MG63 (cell line): Measurements from ENCODE around the gene SCMH1. TPM values are rescaled to one million over a fixed set of nuclear protein-coding genes. Genes with fewer than 3 reads are reported as not detected.

ENCODE experiments used
- DNase-seq: peaks from one replicate; pipeline ENCODE4 v3.0.0-alpha.2; 2020
- H3K27me3 ChIP-seq: fragments of 250-450 bp; sonication (Bioruptor Pico); 2 replicates; pipeline ENCODE4 v1.5.1; 2020; ENCODE audit warnings: mild to moderate bottlenecking, moderate library complexity
- H3K36me3 ChIP-seq: fragments of 250-450 bp; sonication (Bioruptor Pico); 2 replicates; pipeline ENCODE4 v1.5.1; 2020; ENCODE audit warnings: mild to moderate bottlenecking, moderate library complexity
- H3K4me3 ChIP-seq: fragments of 250-450 bp; sonication (Bioruptor Pico); 2 replicates; pipeline ENCODE4 v1.5.1; 2020; ENCODE audit warnings: mild to moderate bottlenecking, moderate library complexity
- H3K9me3 ChIP-seq: fragments of 250-450 bp; sonication (Bioruptor Pico); 2 replicates; pipeline ENCODE4 v1.5.1; 2020; ENCODE audit warnings: mild to moderate bottlenecking, moderate library complexity
- total RNA-seq: library from RNA; depleted of rRNA; stranded (reverse); fragments of >200 nt; shearing (Covaris generic); gene quantifications from 2 replicates; pipeline ENCODE4 v1.2.3, GENCODE V29; 2014; ENCODE audit warnings: low replicate concordance

SCMH1 gene
- total RNA-seq, 1 experiment from 2014 or later = 11.5 TPM

DNA sequence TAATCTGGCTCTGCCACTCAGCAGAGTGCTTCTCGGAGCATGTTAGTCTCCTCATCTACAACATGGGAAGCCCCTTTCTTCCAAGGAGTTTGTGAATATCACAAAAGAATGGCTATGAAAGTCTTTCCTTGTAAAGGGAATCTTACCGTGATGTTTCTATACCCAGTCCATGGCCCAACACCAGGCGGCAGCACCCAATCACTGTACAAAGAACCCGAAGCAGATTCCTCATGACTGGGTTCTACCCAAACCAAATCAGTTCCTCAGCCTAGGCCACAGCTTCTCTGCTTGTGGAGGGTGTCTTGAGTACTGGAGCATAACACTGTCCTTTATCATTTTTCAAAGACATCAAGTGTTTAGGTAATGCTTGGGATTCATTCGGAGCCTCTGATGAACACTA, 204.0 kb downstream of the SCMH1 start:
- H3K27me3 ChIP-seq = no peaks in the 10 kb centered on the region
- H3K36me3 ChIP-seq = peaks cover 43% of the 10 kb centered on the region
- no peak overlapping the region for H3K4me3 ChIP-seq
- no peaks in the 10 kb centered on the region for H3K9me3 ChIP-seq
- no peak for DNase-seq

DNA sequence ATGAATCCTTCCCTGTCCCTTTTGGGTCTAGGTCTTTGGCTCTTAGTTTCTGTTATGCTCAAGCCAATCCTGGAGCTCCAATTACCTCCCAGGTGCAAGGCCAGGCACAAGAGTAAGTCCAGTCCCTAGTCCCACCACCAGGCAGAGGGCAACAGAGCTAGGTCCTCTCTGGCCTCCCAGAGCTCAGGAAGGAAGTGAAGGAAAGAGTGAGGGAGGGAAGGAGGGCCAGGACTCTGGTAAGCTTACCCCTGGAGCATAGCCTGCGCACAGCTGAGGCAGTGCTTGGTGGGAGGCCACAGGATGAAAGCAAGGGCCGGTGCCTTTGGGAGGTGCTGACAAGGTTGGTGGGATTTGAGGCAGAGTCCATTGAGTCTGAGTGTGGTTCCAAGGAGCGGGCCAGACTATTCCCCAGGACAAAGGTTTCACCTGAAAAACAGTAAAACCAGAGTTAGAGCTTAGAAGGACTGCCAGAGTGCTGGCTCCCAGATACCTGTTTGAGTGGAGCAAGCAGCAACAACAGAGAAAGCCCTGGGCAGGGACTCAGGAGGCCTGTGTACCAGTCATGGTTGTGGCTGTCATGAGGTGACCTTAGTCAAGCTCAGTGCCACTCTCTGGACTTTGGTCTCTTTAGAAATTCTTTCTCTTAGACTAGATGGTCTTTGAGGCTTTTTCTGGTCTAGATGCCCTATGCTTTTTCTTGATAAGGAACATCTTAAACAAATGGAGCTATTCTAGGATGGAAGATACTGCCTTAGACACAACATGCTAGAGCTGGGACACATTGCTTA, 204.8 kb downstream of the SCMH1 start:
- H3K4me3 ChIP-seq = no peak overlapping the region
- H3K36me3 ChIP-seq = peaks cover 42% of the 10 kb centered on the region
- H3K27me3 ChIP-seq = no peaks in the 10 kb centered on the region
- no peak for DNase-seq
- H3K9me3 ChIP-seq = no peaks in the 10 kb centered on the region

DNA sequence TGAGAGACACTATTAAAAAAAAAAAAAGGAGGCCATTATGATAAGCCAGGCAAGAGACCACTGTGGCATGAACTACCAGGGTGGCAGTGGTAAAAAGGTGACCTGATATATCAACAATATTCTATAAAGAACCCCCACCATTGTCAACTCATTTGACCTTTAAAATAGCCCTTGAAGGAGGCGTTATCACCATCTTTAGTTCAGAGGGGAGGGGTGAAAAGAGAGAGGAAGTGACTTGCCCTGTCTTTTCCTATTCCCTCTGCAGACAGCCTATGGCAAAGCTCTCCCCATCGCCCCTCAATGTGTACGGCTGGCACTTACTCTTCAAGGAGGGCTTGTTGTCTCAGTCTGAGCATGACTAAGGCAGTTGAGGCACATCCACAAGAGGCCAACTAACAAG, 208.8 kb downstream of the SCMH1 start:
- no peak overlapping the region for H3K4me3 ChIP-seq
- DNase-seq = no peak
- no peaks in the 10 kb centered on the region for H3K9me3 ChIP-seq
- H3K27me3 ChIP-seq = no peaks in the 10 kb centered on the region
- peaks cover 45% of the 10 kb centered on the region for H3K36me3 ChIP-seq

DNA sequence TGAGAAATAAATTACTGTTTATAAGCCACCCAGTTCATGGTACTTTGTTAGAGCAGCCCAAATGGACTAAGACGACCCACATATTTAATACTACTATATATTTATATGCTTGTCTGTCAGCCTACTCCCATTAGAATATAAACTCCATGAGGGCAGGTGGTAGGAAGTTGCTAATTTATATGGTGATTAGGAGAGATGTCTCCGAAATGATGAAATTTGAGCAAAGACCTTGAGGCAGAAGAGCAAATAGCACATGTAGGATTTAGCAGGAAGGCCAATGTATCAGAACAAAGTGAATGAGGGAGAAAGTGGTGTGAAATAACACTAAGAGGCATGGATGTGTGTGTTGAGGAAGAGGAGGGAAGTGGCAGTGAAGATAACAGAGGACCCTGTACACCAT, 210.0 kb downstream of the SCMH1 start:
- Histone ChIP-seq H3K27me3 (no peaks in the 10 kb centered on the region), H3K4me3 (no peak overlapping the region), H3K9me3 (no peaks in the 10 kb centered on the region), H3K36me3 (peaks cover 44% of the 10 kb centered on the region)
- DNase-seq = no peak

DNA sequence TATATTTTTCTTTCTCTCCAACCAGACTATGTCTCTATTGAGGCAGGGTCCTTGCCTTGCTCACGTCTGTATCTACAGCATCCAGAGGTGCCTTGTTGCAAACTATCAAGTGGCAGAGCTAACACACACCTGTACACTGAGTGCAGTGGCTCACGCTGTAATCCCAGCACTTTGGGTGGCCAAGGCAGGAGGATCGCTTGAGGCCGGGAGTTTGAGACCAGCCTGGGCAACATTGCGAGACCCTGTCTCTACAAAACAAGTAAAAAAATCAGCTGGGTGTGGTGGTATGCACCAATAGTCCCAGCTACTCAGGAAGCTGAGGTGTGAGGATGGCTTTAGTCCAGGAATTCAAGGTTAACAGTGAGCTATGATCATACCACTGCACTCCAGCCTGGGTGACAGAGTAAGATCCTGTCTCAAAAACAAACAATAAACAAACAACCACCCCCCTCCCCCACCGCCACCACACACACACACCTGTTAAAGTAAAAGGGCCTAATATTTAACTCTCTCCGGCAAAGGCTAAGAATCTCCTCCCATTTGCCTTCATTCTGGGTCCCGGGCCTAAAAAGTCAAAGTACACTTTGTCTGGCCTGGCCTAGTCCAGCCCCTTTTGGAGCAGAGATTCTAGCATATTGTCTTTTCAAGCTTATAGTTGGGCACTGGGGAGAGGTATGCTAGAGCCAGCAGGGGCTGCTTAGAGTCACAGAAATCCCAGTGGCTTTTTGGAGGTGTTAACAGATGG, 211.1 kb downstream of the SCMH1 start:
- H3K9me3 ChIP-seq = no peaks in the 10 kb centered on the region
- no peak for DNase-seq
- H3K36me3 ChIP-seq = peaks cover 35% of the 10 kb centered on the region
- no peak overlapping the region for H3K4me3 ChIP-seq
- H3K27me3 ChIP-seq = no peaks in the 10 kb centered on the region

DNA sequence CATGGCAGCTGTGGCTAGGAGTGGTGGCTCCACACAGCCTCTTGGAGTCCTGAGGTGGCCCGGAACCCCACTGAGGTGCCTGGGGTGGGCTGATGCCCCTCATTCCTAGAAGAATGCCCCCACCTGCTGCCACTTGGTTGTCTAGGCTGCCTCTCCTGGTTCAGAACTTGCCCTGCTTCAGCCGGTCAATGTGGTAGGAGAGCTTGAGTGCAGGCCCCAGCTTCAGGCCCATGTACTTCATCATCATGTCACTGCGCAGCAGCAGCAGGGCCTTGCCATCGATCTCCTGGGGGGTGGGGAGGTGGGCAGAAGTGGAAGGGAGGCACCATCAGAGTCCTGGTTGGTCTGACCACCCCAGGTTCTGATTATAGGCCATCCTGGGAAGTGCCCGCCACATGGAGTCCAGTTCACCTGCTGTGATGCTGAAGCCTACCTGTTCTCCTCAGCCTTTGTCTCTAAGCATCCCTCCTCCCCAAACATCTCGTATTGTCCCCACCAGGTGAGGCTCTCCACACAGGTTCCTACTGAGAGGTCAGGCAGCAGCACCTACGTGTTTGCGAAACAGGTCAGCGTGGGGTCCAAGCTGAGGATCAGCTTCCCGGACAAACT, 214.0 kb downstream of the SCMH1 start:
- Histone ChIP-seq H3K4me3 (no peak overlapping the region), H3K27me3 (no peaks in the 10 kb centered on the region), H3K36me3 (peaks cover 34% of the 10 kb centered on the region), H3K9me3 (no peaks in the 10 kb centered on the region)
- DNase-seq = no peak

DNA sequence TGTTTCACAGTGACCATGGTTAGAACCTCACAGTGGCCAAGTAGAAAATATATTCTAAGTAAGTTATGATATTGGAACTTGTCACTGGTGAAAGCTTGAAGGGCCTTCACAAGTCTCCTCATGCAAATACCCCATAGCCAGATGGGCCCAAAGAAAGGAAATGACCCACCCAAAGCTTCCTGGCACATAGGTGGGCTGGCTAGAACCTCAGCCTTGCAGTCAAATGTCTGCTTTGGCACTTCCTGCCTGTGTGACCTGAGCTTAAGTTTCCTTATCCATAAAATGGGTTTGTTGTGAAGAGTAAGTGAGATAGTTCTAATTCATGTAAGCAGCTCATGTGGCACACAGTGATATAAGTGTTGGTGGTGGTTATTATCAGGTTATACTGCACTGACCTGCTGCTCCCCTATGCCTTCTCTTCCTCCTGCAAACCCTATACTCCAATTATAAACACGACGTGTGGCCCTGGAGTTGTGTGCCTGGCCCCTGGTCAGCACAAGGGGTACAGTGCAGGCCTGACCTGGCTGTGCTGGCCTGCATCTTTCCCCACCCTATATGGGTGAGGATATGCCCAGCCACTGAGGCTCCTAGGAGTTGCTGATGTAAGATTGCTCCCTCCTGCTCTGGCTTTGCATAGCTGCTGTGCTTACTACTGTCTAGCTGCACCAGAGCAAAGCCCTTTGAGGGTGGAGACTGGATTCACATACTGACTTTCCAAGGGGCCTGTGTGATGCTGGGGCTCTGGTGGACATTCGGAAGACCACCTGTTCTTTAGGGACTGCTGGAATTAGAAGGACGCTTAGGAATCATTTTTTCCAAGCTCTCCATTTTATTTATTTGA, 215.9 kb downstream of the SCMH1 start:
- Histone ChIP-seq H3K27me3 (no peaks in the 10 kb centered on the region), H3K4me3 (no peak overlapping the region), H3K9me3 (no peaks in the 10 kb centered on the region), H3K36me3 (peaks cover 28% of the 10 kb centered on the region)
- no peak for DNase-seq

DNA sequence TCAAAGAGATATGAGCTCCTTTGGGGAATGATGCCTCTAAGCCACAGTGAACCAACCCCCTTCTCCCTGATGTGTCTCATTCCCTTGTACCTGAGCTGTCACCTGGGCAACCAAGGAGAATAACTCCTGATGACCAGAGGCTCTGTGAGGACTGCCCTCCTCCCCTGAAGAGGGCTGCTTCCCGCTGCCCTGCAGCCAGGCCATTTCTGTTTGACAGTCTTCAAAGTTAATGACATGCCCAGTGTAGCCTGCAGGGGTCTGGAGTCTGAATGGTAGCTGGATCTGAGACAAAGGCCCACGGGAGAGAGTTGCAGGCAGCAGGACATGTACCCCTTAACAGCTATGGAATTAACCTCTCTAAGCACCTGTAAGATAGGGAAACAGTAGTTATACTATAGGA, 217.2 kb downstream of the SCMH1 start:
- no peak for DNase-seq
- Histone ChIP-seq H3K9me3 (no peaks in the 10 kb centered on the region), H3K27me3 (no peaks in the 10 kb centered on the region), H3K4me3 (no peak overlapping the region), H3K36me3 (peaks cover 25% of the 10 kb centered on the region)

DNA sequence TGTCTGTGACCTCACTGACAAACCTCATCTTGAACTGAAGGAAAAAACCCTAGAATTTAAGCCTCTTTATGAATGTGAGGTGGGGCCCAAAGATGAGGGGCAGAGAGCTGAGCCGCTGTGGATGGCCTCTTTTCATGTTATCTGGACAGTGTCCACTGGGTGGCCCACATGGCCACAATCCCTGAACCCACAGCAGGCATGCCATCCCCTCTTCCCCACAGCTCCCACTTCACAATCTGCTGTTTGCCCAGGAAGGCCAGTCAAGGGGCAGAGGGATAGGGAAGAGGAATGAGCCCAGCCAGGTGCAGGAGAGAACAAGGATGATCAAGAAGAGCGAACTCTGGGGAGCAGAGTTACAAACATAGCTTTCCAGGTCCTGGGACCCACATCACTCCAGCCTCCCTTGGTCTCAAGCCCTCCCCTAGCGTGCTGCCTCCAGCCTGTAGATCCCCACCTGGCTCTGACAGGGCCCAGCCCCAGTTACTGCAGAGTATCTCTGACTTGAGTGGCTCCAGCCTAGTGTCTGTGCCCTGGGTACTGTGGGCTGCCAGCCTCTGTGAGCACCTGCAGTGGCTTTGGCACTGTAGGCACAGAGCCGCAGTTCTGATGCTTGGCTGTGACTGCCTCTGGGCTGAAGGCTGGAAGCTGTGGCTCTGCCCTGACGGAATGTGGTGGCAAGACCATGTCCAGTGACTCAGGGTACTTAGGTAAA, 218.7 kb downstream of the SCMH1 start:
- no peak for DNase-seq
- peaks cover 28% of the 10 kb centered on the region for H3K36me3 ChIP-seq

DNA sequence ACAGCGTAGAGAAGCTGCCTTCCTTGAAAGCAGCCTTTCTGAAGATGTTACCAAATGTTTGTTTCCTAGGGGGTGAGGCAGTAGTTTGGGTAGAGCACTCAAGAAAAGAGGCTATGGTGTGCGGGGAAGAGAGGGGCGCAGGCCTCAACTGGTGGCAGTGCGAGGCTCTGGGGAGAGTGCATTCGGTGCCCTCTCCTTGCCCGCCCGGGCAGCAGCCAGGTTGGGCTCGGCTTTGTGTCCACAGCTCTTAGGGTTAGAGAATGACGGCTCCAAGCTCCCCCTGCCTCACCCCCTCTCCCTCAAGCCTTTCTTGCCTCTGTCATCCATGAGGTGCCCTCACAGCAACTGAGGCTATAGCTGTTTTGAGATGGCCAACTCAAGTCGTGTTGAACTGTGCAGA, 219.7 kb downstream of the SCMH1 start:
- peaks cover 25% of the 10 kb centered on the region for H3K36me3 ChIP-seq
- H3K27me3 ChIP-seq = no peaks in the 10 kb centered on the region
- no peak for DNase-seq
- no peaks in the 10 kb centered on the region for H3K9me3 ChIP-seq
- H3K4me3 ChIP-seq = no peak overlapping the region

More for the DNA sequence above, 218.7 kb downstream of the SCMH1 start:
- no peaks in the 10 kb centered on the region for H3K9me3 ChIP-seq
- H3K27me3 ChIP-seq = no peaks in the 10 kb centered on the region
- H3K4me3 ChIP-seq = no peak overlapping the region

DNA sequence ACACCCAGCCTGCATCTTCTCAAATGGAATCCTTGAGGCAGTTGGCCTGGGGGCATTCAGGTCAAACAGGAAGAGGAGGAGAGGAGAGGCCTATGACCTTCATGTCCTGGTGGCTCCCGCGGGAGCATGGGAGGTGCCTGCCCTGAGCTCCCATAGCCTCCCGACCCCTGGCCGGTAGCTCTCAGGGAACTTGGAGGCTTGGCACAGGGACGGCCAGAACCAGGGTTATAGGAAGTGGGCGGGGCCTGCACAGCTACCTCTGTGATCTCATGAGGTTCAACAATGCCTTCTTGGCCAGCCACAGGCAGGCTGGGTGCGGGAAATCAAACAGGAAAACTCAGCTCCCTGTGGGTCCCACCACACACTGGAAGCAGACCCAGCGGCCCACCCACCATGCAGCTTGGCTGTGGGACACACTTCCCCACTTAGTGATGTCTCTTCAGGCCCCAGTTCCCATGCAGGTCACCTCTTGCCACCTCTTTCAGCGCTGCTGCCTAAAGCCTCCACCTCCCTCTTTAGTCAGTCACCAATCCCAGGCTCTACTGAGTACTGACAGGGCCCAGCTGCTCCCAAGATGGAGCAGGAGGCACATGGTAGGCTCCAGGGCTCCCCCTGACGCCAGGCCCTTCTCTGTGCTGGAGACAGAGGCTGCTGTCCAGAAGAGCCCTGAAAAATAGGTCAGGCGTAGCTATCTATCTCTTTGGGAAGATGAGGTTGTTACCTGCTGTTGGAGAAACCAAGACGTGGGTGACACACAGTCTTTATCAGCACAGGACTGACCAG, 220.4 kb downstream of the SCMH1 start, which contains the start of gene SLFNL1:
Gene SLFNL1, minus strand, starts transcription at position 200 of the 783 bp plus-strand sequence. CDS start 1,065 bp downstream, outside the sequence.
- Histone ChIP-seq H3K4me3 (no peak within 1 kb of the TSS), H3K27me3 (no peaks in the 10 kb centered on the region), H3K36me3 (peaks cover 28% of the 10 kb centered on the region), H3K9me3 (no peaks in the 10 kb centered on the region)
- peak; percentile 29 for DNase-seq

DNA sequence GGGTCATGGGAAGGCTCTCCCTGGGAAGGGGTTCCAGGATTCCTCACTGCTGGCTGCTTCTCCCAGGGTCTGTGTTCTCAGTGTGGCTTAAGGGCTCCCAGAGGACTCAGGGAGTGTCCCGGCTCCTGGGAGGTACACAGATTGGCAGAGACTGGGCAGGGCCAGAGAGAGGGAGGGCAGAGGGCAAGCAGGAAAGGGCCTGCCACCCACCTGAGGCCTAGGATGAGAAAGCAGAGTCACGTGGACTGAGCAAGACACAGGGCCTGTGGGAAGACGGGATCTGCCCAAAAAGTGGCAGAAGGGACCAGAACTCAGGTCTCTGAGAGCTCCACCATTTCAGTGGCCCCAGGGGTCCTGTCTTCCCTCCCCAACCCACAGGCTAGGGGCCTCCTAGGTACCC, 221.5 kb downstream of the SCMH1 start:
- peaks cover 34% of the 10 kb centered on the region for H3K36me3 ChIP-seq
- DNase-seq = no peak

DNA sequence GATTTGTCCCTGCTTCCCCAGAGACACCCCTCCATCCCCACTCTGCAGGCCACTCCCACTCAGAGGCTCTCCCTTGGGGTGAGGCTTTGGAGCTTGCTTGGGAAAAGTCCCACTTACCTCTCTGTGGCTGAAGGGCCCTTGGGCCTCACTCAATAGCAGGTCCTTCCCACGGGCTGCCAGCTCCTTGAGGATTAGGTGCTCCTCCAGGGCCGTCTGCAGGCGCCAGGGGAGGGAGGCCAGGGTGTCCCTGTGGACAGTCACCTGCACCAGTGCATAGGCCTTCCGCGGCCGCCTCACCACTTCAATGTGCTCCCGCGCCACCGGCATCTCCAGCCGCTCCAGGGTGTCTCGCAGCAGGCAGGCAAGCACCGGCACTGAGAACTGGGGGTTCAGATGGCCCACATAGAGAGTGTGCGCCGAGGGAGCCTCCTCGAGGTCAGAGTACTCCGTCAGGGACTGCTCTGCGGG, 222.0 kb downstream of the SCMH1 start:
- DNase-seq = no peak
- H3K4me3 ChIP-seq = no peak overlapping the region
- no peaks in the 10 kb centered on the region for H3K27me3 ChIP-seq
- no peaks in the 10 kb centered on the region for H3K9me3 ChIP-seq
- H3K36me3 ChIP-seq = peaks cover 39% of the 10 kb centered on the region

More for the DNA sequence above, 221.5 kb downstream of the SCMH1 start:
- Histone ChIP-seq H3K9me3 (no peaks in the 10 kb centered on the region), H3K4me3 (no peak overlapping the region), H3K27me3 (no peaks in the 10 kb centered on the region)

DNA sequence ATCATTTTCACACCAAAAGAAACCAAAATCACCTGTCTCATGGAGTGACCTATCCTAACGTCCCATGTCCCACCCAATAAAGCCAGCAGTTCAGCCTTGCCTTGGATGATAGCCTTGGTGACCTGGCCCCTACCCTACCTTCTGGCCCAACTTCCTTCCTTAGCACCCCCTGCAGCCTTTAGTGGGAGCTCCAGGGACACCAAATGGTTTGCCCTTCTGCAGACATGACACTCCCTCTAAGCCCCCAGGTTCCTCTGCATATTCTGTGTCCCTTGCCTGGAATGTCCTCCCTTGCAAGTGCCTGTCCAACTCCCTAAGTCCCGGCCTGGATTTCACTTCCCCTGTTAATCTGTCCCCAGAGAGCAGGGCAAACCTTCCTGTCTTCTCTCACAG, 222.8 kb downstream of the SCMH1 start:
- Histone ChIP-seq H3K4me3 (no peak overlapping the region), H3K27me3 (no peaks in the 10 kb centered on the region), H3K9me3 (no peaks in the 10 kb centered on the region), H3K36me3 (peaks cover 37% of the 10 kb centered on the region)
- no peak for DNase-seq

DNA sequence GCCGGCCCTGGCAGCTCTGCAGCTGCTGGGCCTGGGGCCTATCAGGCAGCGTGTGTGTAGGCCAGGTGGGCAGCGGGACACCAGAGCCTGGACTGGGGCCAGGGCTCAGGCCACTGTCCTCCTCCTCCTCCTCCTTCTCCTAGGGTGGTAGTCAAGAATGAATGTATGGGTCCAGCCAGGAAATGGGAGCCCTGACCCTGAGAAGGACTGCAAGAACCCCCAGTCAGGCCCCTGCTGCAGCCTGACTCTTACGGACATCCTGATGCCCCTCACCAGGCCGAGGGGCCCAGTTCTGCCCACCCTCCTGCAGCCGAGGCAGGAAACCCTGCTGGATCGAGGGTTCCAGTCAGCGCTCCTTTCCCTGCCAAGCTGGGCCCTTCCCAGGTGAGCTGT, 224.1 kb downstream of the SCMH1 start:
- Histone ChIP-seq H3K4me3 (no peak overlapping the region), H3K9me3 (no peaks in the 10 kb centered on the region), H3K36me3 (peaks cover 46% of the 10 kb centered on the region), H3K27me3 (no peaks in the 10 kb centered on the region)
- no peak for DNase-seq
